Transverse colon (tissue), 3 donors: ENCODE measurements around the gene CCNJ.

Experiments
- CTCF ChIP-seq, 5 experiments: fragments of 200-600 bp in 3 of 5; fragments of 450-650 bp in 2 of 5; sonication (generic) in 3 of 5; IDR thresholded peaks; 1 replicate in 2 of 5; 2 replicates in 3 of 5; pipeline ENCODE4 v1.5.1; 2016 to 2017; ENCODE audit warnings: antibody characterized with exemption in 5 of 5, inconsistent platforms in 3 of 5, mild to moderate bottlenecking in 2 of 5, moderate library complexity in 1 of 5
- POLR2A ChIP-seq: fragments of 450-650 bp; IDR thresholded peaks from one replicate; pipeline ENCODE4 v1.6.1; 2016; ENCODE audit warnings: antibody characterized with exemption, mild to moderate bottlenecking, moderate library complexity

- no peak for TF ChIP-seq CTCF (IDR thresholded peaks at IDR 0.05)
- TF ChIP-seq POLR2A, result no peak
Observed at GRCh38 chr10:96092999-96093767, 49.8 kb downstream of the CCNJ start.
